Neuronal stem cell (in vitro differentiated cells): ENCODE measurements around the gene CCDC170.

Source experiments
- DNase-seq: peaks from one replicate; pipeline ENCODE4 v3.0.0-alpha.2; 2013; ENCODE audit warnings: low spot score
- H2AFZ ChIP-seq: one replicate; pipeline ENCODE4 v1.6.1; 2013; ENCODE audit warnings: mild to moderate bottlenecking, low read length, inconsistent platforms
- H2AK5ac ChIP-seq: 2 replicates; pipeline ENCODE4 v1.6.1; 2013; ENCODE audit warnings: low read depth, mild to moderate bottlenecking, inconsistent platforms, low read length, moderate library complexity, mixed read lengths
- H2BK120ac ChIP-seq: 2 replicates; pipeline ENCODE4 v1.6.1; 2013; ENCODE audit warnings: low read depth, mild to moderate bottlenecking, inconsistent platforms, low read length, moderate library complexity, mixed read lengths
- H2BK12ac ChIP-seq: one replicate; pipeline ENCODE4 v1.6.1; 2013; ENCODE audit warnings: low read length, inconsistent platforms
- H2BK15ac ChIP-seq: 2 replicates; pipeline ENCODE4 v1.6.1; 2013; ENCODE audit warnings: mild to moderate bottlenecking, low read length, inconsistent platforms, mixed read lengths
- H2BK5ac ChIP-seq: one replicate; pipeline ENCODE4 v1.6.1; 2013; ENCODE audit warnings: inconsistent platforms, mild to moderate bottlenecking, low read length, moderate library complexity
- H3K14ac ChIP-seq: one replicate; pipeline ENCODE4 v1.6.1; 2013; ENCODE audit warnings: low read length, inconsistent platforms
- H3K18ac ChIP-seq: 2 replicates; pipeline ENCODE4 v1.6.1; 2013; ENCODE audit warnings: low read length, inconsistent platforms
- H3K23ac ChIP-seq: 2 replicates; pipeline ENCODE4 v1.6.1; 2013; ENCODE audit warnings: low read depth, mild to moderate bottlenecking, mixed read lengths, low read length, inconsistent platforms; ENCODE audit not compliant: poor library complexity
- H3K27ac ChIP-seq: replicated peaks from 3 replicates; pipeline ENCODE4 v1.5.1; 2013; ENCODE audit warnings: low read length, inconsistent platforms
- H3K27me3 ChIP-seq, 3 experiments: 2 replicates each; pipeline ENCODE4 v1.6.1; 2013; ENCODE audit warnings: low read length in 3 of 3, mild to moderate bottlenecking in 2 of 3, inconsistent platforms in 1 of 3, low read depth in 1 of 3, mixed read lengths in 1 of 3, moderate library complexity in 1 of 3; ENCODE audit not compliant: control insufficient read depth in 3 of 3, insufficient read depth in 3 of 3
- H3K36me3 ChIP-seq, 2 donors: replicated peaks in 1 of 2; 2 replicates each; pipeline ENCODE4 v1.6.1; 2013; ENCODE audit warnings: low read length in 2 of 2; ENCODE audit not compliant: control insufficient read depth in 2 of 2, insufficient read depth in 2 of 2
- H3K4ac ChIP-seq: 2 replicates; pipeline ENCODE4 v1.6.1; 2013; ENCODE audit warnings: inconsistent platforms, mild to moderate bottlenecking, low read length, moderate library complexity
- H3K4me1 ChIP-seq, 2 donors: 1 replicate in 1 of 2; 2 replicates in 1 of 2; pipeline ENCODE4 v1.6.1; 2013; ENCODE audit warnings: low read length in 2 of 2, low read depth in 1 of 2; ENCODE audit not compliant: control insufficient read depth in 2 of 2, insufficient read depth in 1 of 2
- H3K4me2 ChIP-seq: one replicate; pipeline ENCODE4 v1.6.1; 2013; ENCODE audit warnings: mild to moderate bottlenecking, low read length, inconsistent platforms; ENCODE audit not compliant: insufficient read depth, poor library complexity, severe bottlenecking
- H3K4me3 ChIP-seq, 2 donors: 2 replicates each; pipeline ENCODE4 v1.5.1; 2013; ENCODE audit warnings: low read length in 2 of 2, mild to moderate bottlenecking in 2 of 2, inconsistent platforms in 1 of 2, moderate library complexity in 1 of 2
- H3K79me1 ChIP-seq: one replicate; pipeline ENCODE4 v1.6.1; 2013; ENCODE audit warnings: low read depth, mild to moderate bottlenecking, inconsistent platforms, low read length, moderate library complexity
- H3K9ac ChIP-seq: one replicate; pipeline ENCODE4 v1.6.1; 2013; ENCODE audit warnings: mild to moderate bottlenecking, low read depth, low read length, inconsistent platforms; ENCODE audit not compliant: poor library complexity
- H3K9me3 ChIP-seq, 2 donors: replicated peaks in 1 of 2; 2 replicates each; pipeline versions ENCODE3 to v1.6.1; 2013; ENCODE audit warnings: low read length in 2 of 2, mild to moderate bottlenecking in 2 of 2, inconsistent platforms in 1 of 2, low read depth in 1 of 2, mixed read lengths in 1 of 2, moderate library complexity in 1 of 2; ENCODE audit not compliant: control insufficient read depth in 2 of 2, insufficient read depth in 1 of 2
- H4K8ac ChIP-seq: one replicate; pipeline ENCODE4 v1.6.1; 2013; ENCODE audit warnings: low read depth, mild to moderate bottlenecking, inconsistent platforms, low read length, moderate library complexity
- H4K91ac ChIP-seq: one replicate; pipeline ENCODE4 v1.6.1; 2013; ENCODE audit warnings: low read length, low read depth, mild to moderate bottlenecking, inconsistent platforms; ENCODE audit not compliant: poor library complexity
- WGBS, 2 donors: extraction: QIAGEN DNeasy Blood & Tissue Kit; methylation state at CpG; one replicate each; pipeline ENCODE4 v1.1.7; 2013; ENCODE audit warnings: missing lambda C conversion rate in 2 of 2, mixed read lengths in 1 of 2; ENCODE audit not compliant: insufficient read length in 2 of 2, insufficient replicate concordance in 1 of 2; ENCODE audit errors: extremely low coverage in 2 of 2; 5-methylcytosine and 5-hydroxymethylcytosine counted together

The CCDC170 gene

DNA sequence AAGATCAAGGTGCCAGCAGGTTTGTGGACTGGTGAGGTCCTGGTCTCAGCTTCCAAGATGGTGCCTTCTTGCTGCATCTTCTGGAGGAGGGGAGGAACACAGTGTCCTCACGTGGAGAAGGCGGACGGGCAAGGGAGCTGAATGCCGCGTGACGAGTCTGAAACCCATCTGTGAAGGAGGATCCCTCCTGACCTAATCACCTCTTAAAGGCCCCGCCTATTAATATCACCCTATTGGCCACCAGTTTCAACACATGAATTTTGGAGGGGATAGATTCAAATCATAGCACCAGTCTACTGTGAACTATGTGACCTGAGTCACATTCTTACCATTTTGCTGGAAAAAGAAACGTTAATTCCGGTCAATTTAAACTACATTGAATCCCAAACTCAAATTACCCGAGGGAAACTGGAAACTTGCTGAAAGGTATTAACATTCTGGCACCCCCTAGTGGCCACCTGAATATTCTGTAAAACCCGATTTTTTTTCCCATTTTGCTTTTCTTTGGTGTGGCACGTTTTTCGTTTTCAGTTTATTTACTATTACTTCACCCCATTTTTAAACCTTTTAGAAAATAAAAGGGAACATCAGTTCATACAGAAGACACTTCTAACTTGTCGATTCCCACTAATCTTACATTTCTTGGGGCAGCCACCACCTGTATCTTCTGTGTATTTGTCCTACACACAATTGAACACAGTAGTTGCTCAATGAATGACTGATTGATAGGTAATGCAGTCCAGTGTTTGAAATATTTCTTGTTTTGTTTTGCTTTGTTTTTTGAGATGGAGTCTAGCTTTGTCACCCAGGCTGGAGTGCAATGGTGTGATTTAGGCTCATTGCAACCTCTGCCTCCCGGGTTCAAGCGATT lies 17.9 kb upstream of the CCDC170 start:
- no peak overlapping the region for H3K14ac ChIP-seq
- no peak overlapping the region for H3K4me2 ChIP-seq
- peak overlapping the region; percentile 32 for H2AFZ ChIP-seq
- no peak overlapping the region for H4K91ac ChIP-seq
- H3K4ac ChIP-seq = no peak overlapping the region
- no peak overlapping the region for H4K8ac ChIP-seq
- no peak overlapping the region for H3K4me3 ChIP-seq
- no peak overlapping the region for H2BK120ac ChIP-seq
- H3K27me3 ChIP-seq = no peaks in the 10 kb centered on the region
- no peak overlapping the region for H3K23ac ChIP-seq
- no peak overlapping the region for H2BK15ac ChIP-seq
- no peaks in the 10 kb centered on the region for H3K9me3 ChIP-seq
- WGBS, 2 donors = no CpG with 5 or more reads among the region's 16 CpGs
- H2BK12ac ChIP-seq = no peak overlapping the region
- no peaks in the 10 kb centered on the region for H3K79me1 ChIP-seq
- H3K4me1 ChIP-seq = no peaks in the 10 kb centered on the region
- H2BK5ac ChIP-seq = no peak overlapping the region
- H3K36me3 ChIP-seq = no peaks in the 10 kb centered on the region
- no peak overlapping the region for H3K18ac ChIP-seq
- no peak overlapping the region for H3K9ac ChIP-seq
- DNase-seq = no peak
- H3K27ac ChIP-seq = no peak overlapping the region
- no peak overlapping the region for H2AK5ac ChIP-seq

DNA sequence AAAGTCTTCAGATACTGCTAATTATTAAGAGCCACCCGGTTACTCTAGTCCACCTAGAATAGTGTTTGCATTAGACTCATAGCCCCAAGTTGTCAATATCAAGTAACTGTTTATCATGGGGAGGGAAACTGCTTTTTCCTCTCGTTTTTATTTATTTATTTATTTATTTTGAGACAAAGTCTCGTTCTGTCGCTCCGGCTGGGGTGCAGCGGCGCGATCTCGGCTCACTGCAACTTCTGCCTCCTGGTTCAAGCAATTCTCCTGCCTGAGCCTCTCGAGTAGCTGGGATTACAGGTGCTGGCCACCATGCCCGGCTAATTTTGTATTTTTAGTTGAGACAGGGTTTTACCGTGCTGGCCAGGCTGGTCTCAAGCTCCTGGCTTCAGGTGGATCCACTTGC lies 16.1 kb upstream of the CCDC170 start:
- Histone ChIP-seq H3K14ac (no peak overlapping the region), H3K27ac (no peak overlapping the region), H3K9me3 (no peaks in the 10 kb centered on the region), H3K79me1 (no peaks in the 10 kb centered on the region), H2AFZ (no peak overlapping the region), H4K8ac (no peak overlapping the region), H3K4ac (no peak overlapping the region), H2AK5ac (no peak overlapping the region), H2BK12ac (no peak overlapping the region), H3K27me3 (no peaks in the 10 kb centered on the region), H3K23ac (no peak overlapping the region), H3K9ac (no peak overlapping the region), H3K18ac (no peak overlapping the region), H4K91ac (no peak overlapping the region), H2BK120ac (no peak overlapping the region), H2BK5ac (no peak overlapping the region), H3K4me2 (no peak overlapping the region), H3K4me1 (no peaks in the 10 kb centered on the region), H3K36me3 (no peaks in the 10 kb centered on the region), H2BK15ac (no peak overlapping the region), H3K4me3 (no peak overlapping the region)
- no peak for DNase-seq
- WGBS, 2 donors = no CpG with 5 or more reads among the region's 12 CpGs

DNA sequence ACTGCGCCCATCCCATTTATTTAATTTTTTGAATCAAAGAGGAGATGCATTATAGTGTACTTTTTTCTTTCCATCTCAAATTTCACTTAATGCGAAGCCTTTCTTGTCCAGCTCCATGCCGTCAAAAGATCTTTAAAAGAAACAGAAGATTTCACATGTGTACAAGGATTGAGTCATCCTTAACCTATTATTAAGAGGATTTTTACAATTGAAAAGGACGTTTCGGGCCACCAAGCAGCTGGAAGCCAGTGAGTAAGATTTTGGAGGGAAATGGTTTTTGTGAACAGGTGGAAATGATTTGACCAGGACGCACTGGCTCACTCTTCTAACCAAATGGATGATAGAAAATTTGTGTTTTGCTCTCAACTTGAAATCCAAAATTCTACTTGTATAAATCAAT lies 15.1 kb upstream of the CCDC170 start:
- no CpG with 5 or more reads among the region's 6 CpGs for WGBS, 2 donors
- Histone ChIP-seq H3K79me1 (no peaks in the 10 kb centered on the region), H3K23ac (no peak overlapping the region), H2BK12ac (no peak overlapping the region), H3K14ac (no peak overlapping the region), H4K91ac (no peak overlapping the region), H3K4me1 (no peaks in the 10 kb centered on the region), H3K18ac (no peak overlapping the region), H2BK120ac (no peak overlapping the region), H3K9me3 (no peaks in the 10 kb centered on the region), H3K27ac (no peak overlapping the region), H2AFZ (no peak overlapping the region), H2BK5ac (no peak overlapping the region), H3K36me3 (no peaks in the 10 kb centered on the region), H2AK5ac (no peak overlapping the region), H4K8ac (no peak overlapping the region), H2BK15ac (no peak overlapping the region), H3K4me3 (no peak overlapping the region), H3K4ac (no peak overlapping the region), H3K9ac (no peak overlapping the region), H3K4me2 (no peak overlapping the region), H3K27me3 (no peaks in the 10 kb centered on the region)
- DNase-seq = no peak

DNA sequence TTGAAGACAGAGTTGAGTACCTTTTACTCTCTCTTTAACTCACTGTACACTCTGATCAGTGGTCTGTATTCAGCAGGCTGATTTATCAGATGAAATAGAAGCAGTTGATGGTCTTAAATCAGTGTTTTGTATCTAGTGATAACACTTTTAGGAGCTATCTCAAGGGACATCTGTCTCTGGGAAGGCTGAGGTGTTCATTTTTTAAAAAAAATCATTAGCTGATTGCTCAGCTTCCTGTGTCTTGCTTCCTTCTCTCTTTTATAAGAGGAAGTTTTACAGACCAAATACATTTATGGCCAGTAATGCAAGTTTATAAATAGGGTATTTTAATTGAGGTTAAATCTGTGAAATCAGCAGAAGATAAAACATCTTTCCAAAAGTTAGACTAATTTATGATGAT lies 12.0 kb upstream of the CCDC170 start:
- H3K9ac ChIP-seq = no peak overlapping the region
- H2BK12ac ChIP-seq = no peak overlapping the region
- no peak overlapping the region for H3K18ac ChIP-seq
- no peak overlapping the region for H3K4me2 ChIP-seq
- no peaks in the 10 kb centered on the region for H3K36me3 ChIP-seq
- no peak overlapping the region for H3K23ac ChIP-seq
- H3K9me3 ChIP-seq = no peaks in the 10 kb centered on the region
- no peak for DNase-seq
- H3K4me1 ChIP-seq = no peaks in the 10 kb centered on the region
- H3K4ac ChIP-seq = no peak overlapping the region
- no peak overlapping the region for H2AK5ac ChIP-seq
- no peaks in the 10 kb centered on the region for H3K79me1 ChIP-seq
- H3K27me3 ChIP-seq = no peaks in the 10 kb centered on the region
- H3K4me3 ChIP-seq = no peak overlapping the region
- no peak overlapping the region for H3K14ac ChIP-seq
- H2BK5ac ChIP-seq = no peak overlapping the region
- H4K8ac ChIP-seq = no peak overlapping the region
- no peak overlapping the region for H3K27ac ChIP-seq
- H2BK15ac ChIP-seq = no peak overlapping the region
- H2BK120ac ChIP-seq = no peak overlapping the region
- no peak overlapping the region for H2AFZ ChIP-seq
- no peak overlapping the region for H4K91ac ChIP-seq
